Naive thymus-derived CD8-positive, alpha-beta T cell (primary cell): ENCODE results near the gene CD247. TPM values are rescaled to one million over a fixed set of nuclear protein-coding genes. Genes with fewer than 3 reads are reported as not detected.

ENCODE experiments used
- ATAC-seq, 2 donors: fragments of 150-1000 bp; cut with Tn5 transposase in 1 of 2; sonication (Bioruptor Pico), chemical (Tn5 transposase) in 1 of 2; 1 replicate in 1 of 2; 2 replicates in 1 of 2; pipeline ENCODE4 v1.10.0; 2021; ENCODE audit warnings: mild to moderate bottlenecking in 2 of 2, moderate library complexity in 2 of 2
- POLR2A ChIA-PET: fragments of 350-600 bp; sonication (Branson Sonifier 250); formaldehyde crosslinking; loops from one replicate; lab custom pipeline; 2021; ENCODE audit warnings: antibody characterized with exemption; lab: Charles Lee
- DNase-seq, 10 donors: peaks; one replicate each; pipeline versions ENCODE4 v3.0.0 to v3.0.0-alpha.2; 2020 to 2022
- H3K27ac Mint-ChIP-seq, 10 donors: one replicate each; pipeline ENCODE4 v1.8.0; 2020 to 2022; ENCODE audit warnings: mild to moderate bottlenecking in 10 of 10, mixed read lengths in 10 of 10, moderate library complexity in 4 of 10, inconsistent platforms in 1 of 10
- H3K27me3 Mint-ChIP-seq, 5 donors: one replicate each; pipeline ENCODE4 v1.8.0; 2021 to 2022; ENCODE audit warnings: mixed read lengths in 5 of 5
- H3K36me3 Mint-ChIP-seq, 3 donors: one replicate each; pipeline ENCODE4 v1.8.0; 2020 to 2022; ENCODE audit warnings: mixed read lengths in 3 of 3, mild to moderate bottlenecking in 2 of 3, inconsistent platforms in 1 of 3
- H3K4me1 Mint-ChIP-seq, 4 donors: one replicate each; pipeline ENCODE4 v1.8.0; 2021 to 2022; ENCODE audit warnings: mixed read lengths in 4 of 4
- H3K4me3 Mint-ChIP-seq, 10 donors: one replicate each; pipeline ENCODE4 v1.8.0; 2020 to 2022; ENCODE audit warnings: mild to moderate bottlenecking in 10 of 10, mixed read lengths in 10 of 10, moderate library complexity in 6 of 10, inconsistent platforms in 1 of 10
- H3K9me3 Mint-ChIP-seq, 9 donors: one replicate each; pipeline ENCODE4 v1.8.0; 2020 to 2022; ENCODE audit warnings: mixed read lengths in 9 of 9, mild to moderate bottlenecking in 3 of 9, inconsistent platforms in 1 of 9, moderate library complexity in 1 of 9
- polyA plus RNA-seq, 3 donors: library from polyadenylated mRNA; unstranded; fragments of 300-500 nt; fragmentation: Illumina TruSeq; gene quantifications; one replicate each; pipeline ENCODE4 v1.2.3, GENCODE V29; 2021
- total RNA-seq, 8 experiments: library from RNA in 2 of 8; stranded (reverse) in 2 of 8; gene quantifications; one replicate each; pipeline ENCODE4 v1.2.3 and lab custom pipeline; 2021 to 2026

CD247 gene
- total and polyA plus RNA-seq, 5 experiments from 2014 or later, result 244 to 325 (median 308) TPM

DNA sequence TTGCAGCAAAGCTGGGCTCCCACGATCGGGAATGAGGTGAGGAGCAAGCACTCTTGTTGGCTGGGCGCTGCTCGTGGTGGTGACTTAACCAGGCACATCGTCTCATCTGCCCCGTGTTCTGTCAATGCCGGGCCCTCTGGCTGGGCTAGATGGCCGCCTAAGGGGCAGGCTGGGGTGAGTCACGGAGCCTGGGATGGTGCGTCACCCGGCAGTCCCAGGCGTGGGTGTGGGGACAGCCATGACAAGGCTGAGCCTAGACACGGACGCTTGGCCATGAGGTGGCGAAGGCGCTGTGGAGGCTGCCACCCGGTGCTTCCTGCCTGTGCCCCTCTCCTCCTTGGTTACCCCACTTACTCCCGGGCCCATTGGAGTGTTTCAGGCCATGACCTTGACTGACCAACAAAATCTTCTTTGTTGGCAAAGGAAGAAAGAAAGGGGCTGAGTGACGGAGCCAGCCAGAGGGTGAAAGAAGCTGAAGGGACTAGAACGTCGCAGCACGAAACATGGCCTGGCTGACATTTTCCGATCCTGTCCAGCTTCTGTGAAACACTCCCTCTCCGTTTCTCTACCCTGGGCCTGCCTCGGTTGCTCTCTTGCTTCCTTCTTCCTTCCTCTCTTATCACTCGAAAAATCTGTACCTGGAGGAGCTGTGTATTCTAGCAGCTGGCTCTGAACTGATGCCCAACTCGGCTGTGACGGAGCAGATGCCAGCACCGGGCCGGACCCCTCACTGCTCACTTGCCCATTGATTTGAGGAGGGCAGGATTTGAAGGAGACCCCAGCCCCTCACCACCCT is 596 bp downstream of the CD247 start:
- peak; percentile 72 to 74 for ATAC-seq
- peak; percentile 52 to 86 (median 70) for DNase-seq
- H3K9me3 Mint-ChIP-seq, result peaks cover 0 to 2% (median 0%) of the 10 kb centered on the region in 9 donors
- peaks cover 13 to 53% (median 42%) of the 10 kb centered on the region in 4 donors for H3K4me1 Mint-ChIP-seq
- H3K27me3 Mint-ChIP-seq, result no peaks in the 10 kb centered on the region
- H3K27ac Mint-ChIP-seq, result peak overlapping the region; percentile 97 to 100 (median 99)
- peaks cover 0 to 29% (median 20%) of the 10 kb centered on the region in 3 donors for H3K36me3 Mint-ChIP-seq
- POLR2A ChIA-PET, result interaction anchor here (0.7 to 6.6 kb wide), 23 partner anchors 9 to 428 kb away, joined by 3 to 124 read pairs (median 17); partner anchors contain the start of genes CREG1, GPA33, POU2F1 and RCSD1
- peak overlapping the region; percentile 93 to 100 (median 99) for H3K4me3 Mint-ChIP-seq

DNA sequence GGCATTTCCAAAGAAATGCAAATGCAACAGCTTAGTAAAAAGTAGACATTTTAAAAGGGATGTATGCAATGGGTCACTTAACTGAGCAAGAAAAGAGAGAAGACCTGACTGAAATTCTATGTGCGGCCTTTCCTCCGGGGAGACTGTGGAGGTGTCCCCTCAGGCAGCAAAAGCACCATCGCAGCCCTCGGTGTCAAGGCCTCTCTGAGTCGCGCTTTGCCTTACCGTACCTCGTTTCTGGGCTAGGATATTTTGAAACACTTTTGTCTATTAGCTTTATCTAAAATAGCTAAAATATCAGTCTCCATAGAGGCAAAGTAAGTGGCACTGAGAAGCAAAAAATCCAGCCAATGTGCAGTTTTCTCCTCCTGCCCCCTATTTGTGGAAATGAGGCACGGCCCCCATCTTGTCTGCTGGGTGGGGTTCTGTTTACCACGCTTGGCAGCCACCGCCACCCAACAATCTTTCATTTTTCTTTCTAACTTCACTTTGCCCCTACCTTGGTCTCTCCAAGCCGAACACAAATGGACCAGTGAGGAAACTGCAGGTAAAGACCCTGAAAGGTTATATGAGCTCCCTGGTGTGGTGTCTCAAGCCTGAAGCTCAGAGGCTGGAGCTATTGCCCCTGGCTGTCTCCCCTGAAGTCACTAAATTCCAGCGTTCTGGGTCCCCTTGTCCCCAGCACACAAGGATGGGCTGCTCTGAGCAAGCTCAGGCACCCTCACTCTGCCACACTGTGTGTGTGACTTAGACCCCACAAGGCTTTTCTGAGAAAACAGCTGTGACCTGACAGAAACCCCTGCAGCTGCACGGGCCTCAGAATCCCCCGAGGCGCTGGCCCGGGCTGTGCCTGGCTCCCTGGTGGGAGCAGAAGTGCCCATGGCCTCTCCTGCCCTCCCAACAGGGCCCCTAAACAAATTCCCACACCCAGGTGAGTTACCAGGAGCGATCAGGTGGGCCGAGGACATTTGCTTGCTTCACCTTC is 1.6 kb downstream of the CD247 start:
- Mint-ChIP-seq H3K4me3 (peak overlapping the region; percentile 93 to 100 (median 99)), H3K4me1 (peaks cover 22 to 64% (median 52%) of the 10 kb centered on the region in 4 donors), H3K27ac (peak overlapping the region; percentile 97 to 100 (median 99)), H3K36me3 (peaks cover 0 to 39% (median 25%) of the 10 kb centered on the region in 3 donors), H3K9me3 (no peaks in the 10 kb centered on the region), H3K27me3 (no peaks in the 10 kb centered on the region)
- POLR2A ChIA-PET, result interaction anchor here (0.6 to 6.6 kb wide), 23 partner anchors 8 to 427 kb away, joined by 3 to 124 read pairs (median 19); partner anchors contain the start of genes CREG1, GPA33, POU2F1 and RCSD1
- peak; percentile 46 to 47 for ATAC-seq
- peak; percentile 24 to 79 (median 56) for DNase-seq

DNA sequence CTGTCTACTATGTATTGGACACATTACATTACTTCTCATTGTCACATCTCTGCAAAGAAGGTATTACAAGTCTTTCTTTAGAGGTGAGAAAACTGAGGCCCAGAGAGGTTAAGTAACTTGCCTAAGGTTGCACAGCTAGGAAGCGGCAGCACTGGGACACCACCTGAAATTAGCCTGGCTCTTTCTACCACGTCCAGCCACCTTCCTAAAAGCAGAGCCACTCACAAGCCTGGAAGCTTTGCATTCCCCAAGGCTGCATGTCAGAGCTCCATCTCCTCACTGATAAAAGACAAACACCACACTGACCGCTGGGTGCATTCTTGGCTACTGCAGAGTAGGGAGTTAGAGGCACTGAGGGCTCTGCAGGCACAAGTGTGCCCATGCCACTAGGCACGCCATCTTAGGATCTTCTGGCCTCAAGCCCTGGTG is 2.4 kb downstream of the CD247 start:
- ATAC-seq, result no peak

DNA sequence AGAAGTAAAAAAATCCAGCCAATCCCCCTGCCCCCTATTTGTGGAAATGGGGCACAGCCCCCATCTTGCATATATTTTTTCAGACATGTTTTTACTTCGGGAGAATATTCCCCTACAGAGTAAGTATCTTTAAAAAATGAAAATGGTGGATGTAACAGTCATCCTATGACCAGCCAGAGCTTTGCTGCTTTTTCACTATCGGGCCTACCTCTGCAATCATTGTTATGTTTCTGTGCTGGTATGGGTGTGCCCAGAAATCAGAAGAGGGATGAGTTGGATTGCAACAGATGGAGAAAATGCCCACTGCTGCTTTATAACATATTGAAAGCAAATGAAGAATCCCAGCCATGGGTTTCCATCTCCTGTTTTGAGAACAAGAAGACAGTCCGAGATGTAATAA is 2.9 kb downstream of the CD247 start:
- Mint-ChIP-seq H3K4me1 (peaks cover 26 to 67% (median 59%) of the 10 kb centered on the region in 4 donors), H3K9me3 (no peaks in the 10 kb centered on the region), H3K36me3 (peaks cover 0 to 48% (median 27%) of the 10 kb centered on the region in 3 donors), H3K4me3 (peak overlapping the region; percentile 93 to 100 (median 99)), H3K27ac (peak overlapping the region; percentile 97 to 100 (median 99)), H3K27me3 (no peaks in the 10 kb centered on the region)
- no peak for DNase-seq
- no peak for ATAC-seq
- POLR2A ChIA-PET, result interaction anchor here (0.7 to 6.6 kb wide), 12 partner anchors 9 to 115 kb away, joined by 3 to 124 read pairs (median 39); partner anchors contain the start of gene RCSD1

More for the DNA sequence above, 2.4 kb downstream of the CD247 start:
- Mint-ChIP-seq H3K27me3 (no peaks in the 10 kb centered on the region), H3K27ac (peak overlapping the region; percentile 97 to 100 (median 99)), H3K4me3 (peak overlapping the region; percentile 93 to 100 (median 99)), H3K4me1 (peaks cover 24 to 66% (median 57%) of the 10 kb centered on the region in 4 donors), H3K9me3 (no peaks in the 10 kb centered on the region), H3K36me3 (peaks cover 0 to 44% (median 27%) of the 10 kb centered on the region in 3 donors)
- DNase-seq, result no peak
- POLR2A ChIA-PET, result interaction anchor here (0.6 to 6.6 kb wide), 18 partner anchors 11 to 426 kb away, joined by 3 to 124 read pairs (median 24); partner anchors contain the start of genes CREG1, GPA33 and RCSD1

DNA sequence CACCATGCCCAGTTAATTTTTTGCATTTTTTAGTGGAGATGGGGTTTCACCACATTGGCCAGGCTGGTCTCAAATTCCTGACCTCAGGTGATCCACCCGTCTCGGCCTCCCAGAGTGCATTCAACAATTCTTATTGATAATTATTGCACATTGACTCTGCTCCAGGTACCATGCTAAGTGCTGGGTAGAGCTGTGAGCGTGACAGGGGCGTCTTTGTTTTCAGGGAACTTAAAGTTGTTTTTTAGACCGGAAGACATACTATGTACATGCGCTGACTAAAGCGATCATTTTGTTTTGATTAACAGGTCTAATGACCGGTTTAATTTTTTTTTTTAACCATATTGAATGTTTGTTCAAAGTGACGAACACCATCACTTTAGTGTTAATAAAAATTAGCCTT is 4.0 kb downstream of the CD247 start:
- Mint-ChIP-seq H3K27ac (peak overlapping the region; percentile 91 to 100 (median 99)), H3K4me1 (peaks cover 36 to 73% (median 65%) of the 10 kb centered on the region in 4 donors), H3K36me3 (peaks cover 0 to 59% (median 31%) of the 10 kb centered on the region in 3 donors), H3K9me3 (no peaks in the 10 kb centered on the region), H3K4me3 (peak overlapping the region; percentile 85 to 100 (median 99)), H3K27me3 (no peaks in the 10 kb centered on the region)
- POLR2A ChIA-PET, result interaction anchor here (2.2 to 6.6 kb wide), 10 partner anchors 9 to 74 kb away, joined by 9 to 124 read pairs (median 44); no protein-coding TSS in a partner anchor
- DNase-seq (no peak), ATAC-seq (no peak)

DNA sequence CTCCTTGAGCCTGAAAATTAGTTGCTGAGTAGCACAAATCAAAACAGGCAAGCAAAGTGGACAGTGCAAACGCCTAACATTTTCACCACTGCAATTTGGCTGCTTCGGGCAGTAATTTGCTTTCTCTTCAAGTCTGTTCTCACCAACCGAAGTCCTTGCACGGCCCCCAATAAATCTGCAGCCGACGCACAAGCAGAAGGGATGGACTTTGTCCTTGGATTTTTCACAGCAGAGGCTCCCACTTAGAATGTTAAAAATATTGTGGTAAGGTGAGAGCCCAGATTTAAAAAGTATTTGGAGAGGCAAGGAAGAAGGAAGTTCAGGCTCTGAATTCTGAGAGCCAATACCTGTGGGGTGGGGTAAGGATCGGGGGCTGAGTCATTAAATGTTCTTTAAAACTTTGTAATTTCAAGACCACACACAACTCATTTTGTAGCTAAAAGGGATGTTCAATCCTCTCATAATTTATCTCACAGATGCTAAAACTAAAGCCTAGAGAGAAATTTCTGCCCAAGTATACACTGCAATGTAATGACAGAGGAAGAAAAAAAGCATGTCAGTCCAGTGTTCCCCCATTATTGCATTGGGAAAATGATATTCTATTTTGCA is 6.2 kb downstream of the CD247 start:
- no peak for DNase-seq
- no peaks in the 10 kb centered on the region for H3K27me3 Mint-ChIP-seq
- no peaks in the 10 kb centered on the region for H3K9me3 Mint-ChIP-seq
- no peak for ATAC-seq
- peak overlapping the region; percentile 70 to 99 (median 82) for H3K4me3 Mint-ChIP-seq
- H3K4me1 Mint-ChIP-seq, result peaks cover 34 to 79% (median 78%) of the 10 kb centered on the region in 4 donors
- peak overlapping the region; percentile 60 to 100 (median 94) for H3K27ac Mint-ChIP-seq
- POLR2A ChIA-PET, result interaction anchor here (1.5 kb wide), 1 partner anchor 57 kb away, joined by 5 read pairs; no protein-coding TSS in a partner anchor
- H3K36me3 Mint-ChIP-seq, result peaks cover 0 to 80% (median 39%) of the 10 kb centered on the region in 3 donors

DNA sequence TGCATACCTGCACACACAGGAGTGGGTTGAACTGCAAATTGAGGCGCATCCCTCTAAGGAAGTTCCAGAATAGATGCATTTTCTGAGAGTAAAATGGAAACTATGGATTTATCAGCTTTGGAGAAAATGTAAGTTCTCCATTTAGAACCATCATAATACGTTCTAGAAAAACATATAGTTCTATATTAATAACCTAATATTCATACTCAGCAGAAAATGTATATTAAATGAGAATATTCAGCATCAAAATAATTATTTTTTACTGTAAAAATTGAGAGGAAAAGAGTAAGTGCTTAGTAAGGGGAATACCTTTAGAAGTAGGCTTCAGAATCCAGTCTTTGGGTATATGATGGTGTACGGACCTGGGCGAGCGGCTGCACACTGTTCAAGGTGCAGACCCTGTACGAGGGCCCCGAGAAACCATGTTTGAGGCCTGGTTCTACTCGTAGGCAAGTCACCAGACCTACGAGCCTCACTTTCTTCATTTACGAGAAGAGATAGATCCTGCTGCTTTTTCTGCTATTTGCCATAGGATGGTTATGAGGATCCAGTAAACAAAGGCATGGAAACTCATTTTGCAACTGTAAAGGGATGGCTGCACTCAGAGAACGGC is 6.8 kb downstream of the CD247 start:
- H3K36me3 Mint-ChIP-seq, result peaks cover 0 to 83% (median 38%) of the 10 kb centered on the region in 3 donors
- peak overlapping the region; percentile 70 to 99 (median 84) for H3K4me3 Mint-ChIP-seq
- POLR2A ChIA-PET, result interaction anchor here (1.0 to 1.9 kb wide), 4 partner anchors 11 to 57 kb away, joined by 3 to 6 read pairs (median 5); no protein-coding TSS in a partner anchor
- peak overlapping the region; percentile 61 to 100 (median 90) for H3K27ac Mint-ChIP-seq
- H3K9me3 Mint-ChIP-seq, result no peaks in the 10 kb centered on the region
- no peak for DNase-seq
- H3K27me3 Mint-ChIP-seq, result no peaks in the 10 kb centered on the region
- no peak for ATAC-seq
- H3K4me1 Mint-ChIP-seq, result peaks cover 31 to 85% (median 81%) of the 10 kb centered on the region in 4 donors

DNA sequence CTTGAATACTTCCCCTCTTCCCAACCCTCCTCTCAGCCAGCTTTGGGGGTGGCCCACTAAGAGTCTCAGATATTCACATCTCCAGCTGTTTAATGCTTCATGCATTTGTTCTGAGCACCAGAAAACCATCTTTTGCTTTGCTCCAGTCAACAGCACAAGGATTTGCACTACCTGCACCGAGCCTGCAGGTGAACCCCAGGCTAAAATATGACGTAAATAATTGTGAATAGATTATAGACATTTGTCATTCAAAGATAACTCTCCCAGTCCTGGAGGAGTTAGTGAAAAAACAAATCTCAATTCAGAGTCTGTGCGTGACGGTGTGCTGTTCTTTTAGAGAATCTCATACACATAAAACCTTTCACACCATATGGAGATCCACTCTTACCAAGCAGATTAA is 7.4 kb downstream of the CD247 start:
- DNase-seq, result no peak
- H3K4me1 Mint-ChIP-seq, result peaks cover 31 to 91% (median 82%) of the 10 kb centered on the region in 4 donors
- H3K27ac Mint-ChIP-seq, result peak overlapping the region; percentile 61 to 100 (median 79)
- POLR2A ChIA-PET, result interaction anchor here (1.0 to 1.9 kb wide), 3 partner anchors 10 to 24 kb away, joined by 3 to 6 read pairs (median 5); no protein-coding TSS in a partner anchor
- ATAC-seq, result peak in 1 of 2 donors; percentile 43
- H3K27me3 Mint-ChIP-seq, result no peaks in the 10 kb centered on the region
- no peaks in the 10 kb centered on the region for H3K9me3 Mint-ChIP-seq
- peaks cover 0 to 83% (median 36%) of the 10 kb centered on the region in 3 donors for H3K36me3 Mint-ChIP-seq
- H3K4me3 Mint-ChIP-seq, result peak overlapping the region; percentile 58 to 99 (median 76)

DNA sequence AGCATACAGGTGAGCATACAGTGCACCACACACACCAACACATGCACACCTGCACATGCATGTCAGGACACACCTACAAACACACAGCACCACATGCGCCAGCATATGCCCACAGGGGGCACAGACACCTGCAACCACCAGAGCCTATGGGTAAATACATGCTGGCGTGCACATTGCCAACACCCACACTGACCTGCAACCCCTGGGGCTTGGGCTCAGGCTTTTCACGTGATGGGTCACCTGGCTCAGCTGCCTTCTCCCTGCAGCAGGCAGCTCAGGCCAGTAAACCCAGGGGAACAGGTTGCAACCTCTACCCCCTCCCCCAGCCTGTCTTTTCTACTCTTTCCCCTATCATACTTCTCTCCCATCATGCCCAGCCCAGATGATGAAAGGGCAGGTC is 8.1 kb downstream of the CD247 start:
- DNase-seq (no peak), ATAC-seq (peak; percentile 18 to 25)
- H3K4me3 Mint-ChIP-seq, result peak overlapping the region; percentile 58 to 99 (median 76)
- POLR2A ChIA-PET, result interaction anchor here (1.0 to 3.5 kb wide), 5 partner anchors 8 to 63 kb away, joined by 3 to 23 read pairs (median 6); partner anchors contain the start of gene CD247
- no peaks in the 10 kb centered on the region for H3K27me3 Mint-ChIP-seq
- peaks cover 34 to 95% (median 82%) of the 10 kb centered on the region in 4 donors for H3K4me1 Mint-ChIP-seq
- H3K36me3 Mint-ChIP-seq, result peaks cover 0 to 83% (median 30%) of the 10 kb centered on the region in 3 donors
- no peaks in the 10 kb centered on the region for H3K9me3 Mint-ChIP-seq
- H3K27ac Mint-ChIP-seq, result peak overlapping the region; percentile 61 to 100 (median 84)

DNA sequence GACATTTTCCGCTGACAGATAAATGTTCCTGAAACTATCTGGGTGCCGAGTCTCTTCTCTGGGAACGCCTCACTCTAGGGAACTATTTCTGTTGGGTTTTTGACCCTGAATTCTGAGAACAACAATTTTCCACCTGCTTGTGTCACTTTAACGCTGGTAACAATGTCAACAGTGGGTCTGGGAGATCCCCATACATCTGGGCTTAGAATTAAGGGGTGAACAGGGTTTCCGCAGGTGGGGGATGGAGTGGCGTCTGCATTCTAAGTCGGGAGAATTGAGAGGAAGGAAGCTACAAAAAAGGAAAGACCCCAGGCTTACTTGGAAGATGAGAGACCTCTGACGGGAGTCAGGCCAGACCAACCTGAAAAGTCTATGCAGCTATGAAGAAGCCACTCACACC is 8.7 kb downstream of the CD247 start:
- ATAC-seq (peak; percentile 28 to 65), DNase-seq (peak in 2 of 10 donors; percentile 31 to 33)
- POLR2A ChIA-PET, result interaction anchor here (0.6 to 3.5 kb wide), 6 partner anchors 8 to 62 kb away, joined by 3 to 23 read pairs (median 6); partner anchors contain the start of gene CD247
- peaks cover 0 to 85% (median 30%) of the 10 kb centered on the region in 3 donors for H3K36me3 Mint-ChIP-seq
- peak overlapping the region; percentile 58 to 99 (median 76) for H3K4me3 Mint-ChIP-seq
- H3K4me1 Mint-ChIP-seq, result peaks cover 39 to 94% (median 85%) of the 10 kb centered on the region in 4 donors
- no peaks in the 10 kb centered on the region for H3K9me3 Mint-ChIP-seq
- peak overlapping the region; percentile 61 to 100 (median 86) for H3K27ac Mint-ChIP-seq
- H3K27me3 Mint-ChIP-seq, result no peaks in the 10 kb centered on the region
